Right atrium auricular region (tissue), 2 donors: ENCODE results near the gene MANSC1. TPM values are rescaled to one million over a fixed set of nuclear protein-coding genes. Genes with fewer than 3 reads are reported as not detected.

Source experiments
- DNase-seq: peaks from one replicate; pipeline ENCODE4 v3.0.0-alpha.2; 2019; ENCODE audit warnings: low spot score
- H3K27ac ChIP-seq, 2 donors: fragments of 200-600 bp; sonication (generic); 1 replicate in 1 of 2; 2 replicates in 1 of 2; pipeline ENCODE4 v1.5.1; 2016 to 2019
- H3K27me3 ChIP-seq, 2 donors: fragments of 200-600 bp; sonication (generic); one replicate each; pipeline versions ENCODE4 v1.5.1 to v1.6.0; 2017 to 2019
- H3K36me3 ChIP-seq: fragments of 200-600 bp; sonication (generic); one replicate; pipeline ENCODE4 v1.5.1; 2016
- H3K4me1 ChIP-seq, 2 donors: fragments of 200-600 bp; sonication (generic); one replicate each; pipeline versions ENCODE4 v1.5.1 to v1.6.0; 2017 to 2019
- H3K4me3 ChIP-seq, 2 donors: fragments of 200-600 bp; sonication (generic); 1 replicate in 1 of 2; 2 replicates in 1 of 2; pipeline ENCODE4 v1.5.1; 2017 to 2019; ENCODE audit warnings: mild to moderate bottlenecking in 1 of 2, moderate library complexity in 1 of 2
- H3K9me3 ChIP-seq, 2 donors: fragments of 200-600 bp; sonication (generic); one replicate each; pipeline ENCODE4 v1.5.1; 2019
- CTCF ChIP-seq, 2 donors: fragments of 200-600 bp; sonication (generic); IDR thresholded peaks; one replicate each; pipeline ENCODE4 v1.5.1; 2019; ENCODE audit warnings: antibody characterized with exemption in 2 of 2
- total RNA-seq, 2 donors: library from RNA; depleted of rRNA; stranded (reverse); fragments of >200 nt; gene quantifications; one replicate each; pipeline ENCODE4 v1.1.0, GENCODE V29; 2016

The MANSC1 gene
- total RNA-seq, 2 donors from 2014 or later, result 16.5 to 28.0 TPM

GRCh38 chr12:12290206-12290605, 59.8 kb downstream of the MANSC1 start:
- H3K4me1 ChIP-seq, result no peaks in the 10 kb centered on the region
- TF ChIP-seq CTCF (IDR thresholded peaks at IDR 0.05), result no peak
- H3K27ac ChIP-seq, result no peak overlapping the region
- H3K9me3 ChIP-seq, result no peaks in the 10 kb centered on the region
- no peaks in the 10 kb centered on the region for H3K27me3 ChIP-seq
- H3K36me3 ChIP-seq, result no peaks in the 10 kb centered on the region
- no peak overlapping the region for H3K4me3 ChIP-seq
- no peak for DNase-seq

- no peak for TF ChIP-seq CTCF (IDR thresholded peaks at IDR 0.05)
- H3K4me1 ChIP-seq, result no peaks in the 10 kb centered on the region
- no peaks in the 10 kb centered on the region for H3K27me3 ChIP-seq
- H3K27ac ChIP-seq, result no peak overlapping the region
- no peak overlapping the region for H3K4me3 ChIP-seq
- no peaks in the 10 kb centered on the region for H3K36me3 ChIP-seq
- no peaks in the 10 kb centered on the region for H3K9me3 ChIP-seq
- no peak for DNase-seq
These were observed 63.6 kb downstream of the MANSC1 start for GRCh38 chr12:12286441-12286840.

DNA sequence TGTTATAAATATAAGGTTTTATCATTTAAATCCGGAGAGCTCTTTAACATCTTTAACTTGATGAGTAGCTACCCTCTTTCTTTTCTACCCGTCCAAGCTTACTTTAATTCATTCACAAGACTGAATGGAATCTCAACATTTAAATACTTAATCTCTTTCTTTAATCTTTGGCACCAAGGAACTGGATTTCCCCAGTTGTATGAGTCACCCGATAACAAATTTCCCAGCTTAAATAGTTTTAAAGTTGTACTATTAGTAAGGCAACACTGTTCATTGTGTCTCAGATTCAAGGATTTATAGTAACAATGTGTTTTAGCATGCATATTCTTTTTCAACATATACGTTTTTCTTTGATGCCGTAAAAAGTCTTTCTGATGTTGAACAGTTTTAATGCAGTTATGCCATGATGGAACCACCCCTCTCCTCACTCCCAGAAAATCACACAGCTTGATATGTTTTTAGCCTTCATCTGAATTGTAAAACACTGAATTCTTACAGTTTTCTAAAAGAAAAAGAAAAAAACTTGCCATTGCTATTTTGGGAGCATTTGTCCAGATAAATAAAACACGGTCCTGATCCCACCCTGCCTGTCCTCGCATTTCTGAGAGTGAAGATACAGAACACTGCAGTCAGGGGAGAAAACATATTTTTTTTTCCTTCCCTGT, 67.1 kb downstream of the MANSC1 start:
- H3K9me3 ChIP-seq, result peaks cover 0 to 1% of the 10 kb centered on the region in 2 donors
- no peaks in the 10 kb centered on the region for H3K4me1 ChIP-seq
- no peak overlapping the region for H3K27ac ChIP-seq
- no peak for TF ChIP-seq CTCF (IDR thresholded peaks at IDR 0.05)
- no peaks in the 10 kb centered on the region for H3K36me3 ChIP-seq
- H3K27me3 ChIP-seq, result no peaks in the 10 kb centered on the region
- no peak for DNase-seq
- no peak overlapping the region for H3K4me3 ChIP-seq

DNA sequence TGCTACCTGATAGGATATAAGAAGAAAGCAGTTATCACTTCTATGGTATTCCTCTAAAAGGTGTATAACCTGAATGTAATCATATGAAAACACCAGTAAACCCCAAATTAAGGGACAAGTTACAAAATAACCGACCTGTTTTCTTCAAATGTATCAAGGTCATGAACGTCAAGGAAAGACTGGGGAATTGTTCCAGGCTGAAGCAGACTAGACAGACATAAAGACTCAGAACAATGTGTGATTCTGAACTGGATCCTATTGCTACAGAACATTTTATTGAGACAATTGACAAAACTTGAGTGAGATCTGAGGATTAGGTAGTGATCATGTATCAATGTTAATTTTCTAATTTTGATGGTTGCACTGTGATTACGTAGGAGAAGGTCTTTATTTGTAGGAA, 67.8 kb downstream of the MANSC1 start:
- DNase-seq, result no peak
- no peaks in the 10 kb centered on the region for H3K36me3 ChIP-seq
- no peaks in the 10 kb centered on the region for H3K27me3 ChIP-seq
- H3K27ac ChIP-seq, result no peak overlapping the region
- H3K9me3 ChIP-seq, result peaks cover 0 to 8% of the 10 kb centered on the region in 2 donors
- no peak for TF ChIP-seq CTCF (IDR thresholded peaks at IDR 0.05)
- no peaks in the 10 kb centered on the region for H3K4me1 ChIP-seq
- no peak overlapping the region for H3K4me3 ChIP-seq

DNA sequence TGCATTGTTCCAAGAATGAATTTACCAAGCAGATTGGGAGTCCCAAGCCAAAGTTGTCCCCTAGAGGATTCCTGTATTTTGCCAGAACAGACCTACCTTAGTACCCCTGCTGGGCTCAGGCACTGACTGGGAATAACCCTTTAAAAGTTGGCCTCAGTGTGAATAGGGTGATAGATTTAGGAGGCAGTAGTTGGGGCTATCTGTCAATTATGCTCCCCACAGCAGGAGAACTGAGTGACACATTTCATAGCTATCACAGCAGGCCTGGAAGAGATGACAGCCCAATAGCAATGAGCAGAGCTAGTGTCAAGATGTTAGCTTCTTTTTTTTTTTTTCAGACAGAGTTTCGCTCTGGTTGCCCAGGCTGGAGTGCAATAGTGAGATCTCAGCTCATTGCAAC, 68.9 kb downstream of the MANSC1 start:
- Histone ChIP-seq H3K9me3 (peaks cover 0 to 14% of the 10 kb centered on the region in 2 donors), H3K27me3 (no peaks in the 10 kb centered on the region), H3K27ac (no peak overlapping the region), H3K36me3 (no peaks in the 10 kb centered on the region), H3K4me3 (no peak overlapping the region), H3K4me1 (no peaks in the 10 kb centered on the region)
- TF ChIP-seq CTCF (IDR thresholded peaks at IDR 0.05), result no peak
- no peak for DNase-seq

GRCh38 chr12:12278899-12279298, 71.1 kb downstream of the MANSC1 start:
- no peak for DNase-seq

More at GRCh38 chr12:12278899-12279298, 71.1 kb downstream of the MANSC1 start:
- Histone ChIP-seq H3K4me3 (no peak overlapping the region), H3K4me1 (no peaks in the 10 kb centered on the region), H3K27me3 (no peaks in the 10 kb centered on the region), H3K27ac (no peak overlapping the region), H3K9me3 (peaks cover 0 to 14% of the 10 kb centered on the region in 2 donors), H3K36me3 (no peaks in the 10 kb centered on the region)
- no peak for TF ChIP-seq CTCF (IDR thresholded peaks at IDR 0.05)
